Activated CD4-positive, alpha-beta T cell treated with anti-CD3 and anti-CD28 coated beads for 36 hours (primary cell): ENCODE results near the gene IFNA16. TPM values are rescaled to one million over a fixed set of nuclear protein-coding genes. Genes with fewer than 3 reads are reported as not detected.
"Not testable (repeated sequence)": the region's sequence is repeated elsewhere in the genome, so short reads cannot be mapped to it uniquely, and the experiment has no call there.

Source experiments
- ATAC-seq: fragments of 200-7000 bp; cut with Tn5 transposase; one replicate; pipeline ENCODE4 v1.10.0; 2021; ENCODE audit warnings: mild to moderate bottlenecking, moderate library complexity
- CTCF ChIA-PET: fragments of 350-600 bp; sonication (Branson Sonifier 250); formaldehyde crosslinking; loops from one replicate; lab custom pipeline; 2021; ENCODE audit warnings: antibody characterized with exemption; lab: Charles Lee
- POLR2A ChIA-PET: fragments of 350-600 bp; sonication (Branson Sonifier 250); formaldehyde crosslinking; loops from one replicate; lab custom pipeline; 2021; ENCODE audit warnings: antibody characterized with exemption, inconsistent platforms; lab: Charles Lee
- DNase-seq: peaks from one replicate; pipeline ENCODE4 v3.0.0-alpha.2; 2020
- H3K27ac Mint-ChIP-seq: one replicate; pipeline ENCODE4 v1.8.0; 2021; ENCODE audit warnings: mixed read lengths
- H3K27me3 Mint-ChIP-seq: one replicate; pipeline ENCODE4 v1.8.0; 2021; ENCODE audit warnings: mixed read lengths
- H3K36me3 Mint-ChIP-seq: one replicate; pipeline ENCODE4 v1.8.0; 2021; ENCODE audit warnings: low read depth, mixed read lengths
- H3K4me1 Mint-ChIP-seq: one replicate; pipeline ENCODE4 v1.8.0; 2021; ENCODE audit warnings: mixed read lengths
- H3K4me3 Mint-ChIP-seq: one replicate; pipeline ENCODE4 v1.8.0; 2021; ENCODE audit warnings: mild to moderate bottlenecking, moderate library complexity, mixed read lengths
- H3K9me3 Mint-ChIP-seq: one replicate; pipeline ENCODE4 v1.8.0; 2021; ENCODE audit warnings: low read depth, mixed read lengths
- intact Hi-C, 2 experiments: fragments of 100-400 bp; cut with DNase I in 1 of 2; cut with micrococcal nuclease in 1 of 2; formaldehyde crosslinking; loops; one replicate each; pipeline versions ENCODE4 v1.14.2 to v1.15.1; 2022 to 2024; cut with DNase I, micrococcal nuclease
- total RNA-seq, 2 experiments: library from RNA; stranded (reverse); gene quantifications; one replicate each; pipeline ENCODE4 v1.2.3, GENCODE V29; 2021

The IFNA16 gene
- total RNA-seq, 2 experiments from 2014 or later: not detected

DNA sequence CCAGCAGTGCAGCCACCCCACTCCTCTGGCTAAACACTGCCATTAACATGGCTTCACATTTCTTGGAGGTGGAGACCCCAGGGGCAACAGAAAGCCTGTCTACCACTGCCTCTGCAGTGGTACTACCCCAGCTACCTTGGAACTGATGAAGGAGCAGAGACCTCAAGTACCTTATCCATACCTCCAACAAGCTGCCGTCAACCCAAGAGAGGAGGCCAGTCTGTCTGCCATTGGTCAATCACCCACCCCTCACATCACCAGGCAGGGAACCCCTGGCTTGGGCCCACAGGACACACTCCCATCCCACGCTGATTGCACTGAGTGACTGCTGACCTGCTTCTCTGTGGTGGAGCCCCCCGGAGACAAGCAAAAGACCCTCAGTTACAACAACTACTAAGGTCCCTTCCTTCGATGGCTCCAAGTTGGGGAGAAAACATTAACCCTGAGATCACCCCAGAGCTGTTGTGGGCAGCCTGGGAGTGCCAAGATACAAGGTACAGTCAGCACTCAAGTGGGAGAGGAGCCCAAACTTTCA lies 17.1 kb upstream of the IFNA16 start:
- no peak for ATAC-seq
- Mint-ChIP-seq H3K4me1 (peaks cover 10% of the 10 kb centered on the region), H3K27ac (no peak overlapping the region), H3K27me3 (peaks cover 7% of the 10 kb centered on the region), H3K4me3 (no peak overlapping the region), H3K36me3 (no peaks in the 10 kb centered on the region), H3K9me3 (no peaks in the 10 kb centered on the region)
- CTCF ChIA-PET: interaction anchor here (0.6 to 2.1 kb wide), 4 partner anchors 18 to 550 kb away, joined by 3 to 8 read pairs (median 3); no protein-coding TSS in a partner anchor
- intact Hi-C loops: loop anchor here in 1 of 2 experiments (10.0 kb wide), 1 partner anchor 221 kb away; no protein-coding TSS in a partner anchor
- DNase-seq: no peak
- POLR2A ChIA-PET: no interaction called here

DNA sequence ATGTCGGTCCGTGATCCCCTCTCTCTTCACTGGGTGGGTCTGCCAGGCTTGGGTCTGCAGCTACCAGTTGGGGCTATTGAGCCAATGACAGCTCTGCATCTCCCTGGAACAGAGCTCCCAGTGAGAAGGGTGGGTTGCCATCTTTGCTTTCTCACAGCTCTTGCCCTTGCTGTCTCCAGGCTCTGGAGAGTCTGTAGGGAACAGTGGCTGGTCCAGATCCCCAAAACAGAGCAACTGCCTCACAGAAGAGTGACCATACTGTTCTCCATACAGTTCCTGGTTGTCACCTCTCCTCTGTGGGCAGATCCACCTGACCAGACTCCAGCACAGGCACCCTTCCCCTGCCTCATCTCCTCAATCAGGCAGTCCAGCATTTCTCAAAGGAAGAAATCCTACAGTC lies 16.1 kb upstream of the IFNA16 start:
- Mint-ChIP-seq H3K9me3 (no peaks in the 10 kb centered on the region), H3K4me3 (no peak overlapping the region), H3K27me3 (peaks cover 5% of the 10 kb centered on the region), H3K27ac (no peak overlapping the region), H3K36me3 (no peaks in the 10 kb centered on the region), H3K4me1 (peaks cover 10% of the 10 kb centered on the region)
- no peak for ATAC-seq
- ChIA-PET POLR2A (no interaction called here), CTCF (interaction anchor here (0.6 to 1.0 kb wide), 2 partner anchors 19 to 551 kb away, joined by 3 read pairs; no protein-coding TSS in a partner anchor)
- no peak for DNase-seq
- intact Hi-C loops: loop anchor here in 1 of 2 experiments (10.0 kb wide), 1 partner anchor 222 kb away; no protein-coding TSS in a partner anchor

GRCh38 chr9:21228122-21228521 lies 11.0 kb upstream of the IFNA16 start, which contains the start of gene IFNA17:
TSS of gene IFNA17 (minus strand) at chr9:21228222. CDS start at chr9:21228173, 49 bp downstream.
- CTCF ChIA-PET: interaction anchor here (1.0 to 1.2 kb wide), 2 partner anchors 10 to 45 kb away, joined by 4 to 5 read pairs; no protein-coding TSS in a partner anchor

DNA sequence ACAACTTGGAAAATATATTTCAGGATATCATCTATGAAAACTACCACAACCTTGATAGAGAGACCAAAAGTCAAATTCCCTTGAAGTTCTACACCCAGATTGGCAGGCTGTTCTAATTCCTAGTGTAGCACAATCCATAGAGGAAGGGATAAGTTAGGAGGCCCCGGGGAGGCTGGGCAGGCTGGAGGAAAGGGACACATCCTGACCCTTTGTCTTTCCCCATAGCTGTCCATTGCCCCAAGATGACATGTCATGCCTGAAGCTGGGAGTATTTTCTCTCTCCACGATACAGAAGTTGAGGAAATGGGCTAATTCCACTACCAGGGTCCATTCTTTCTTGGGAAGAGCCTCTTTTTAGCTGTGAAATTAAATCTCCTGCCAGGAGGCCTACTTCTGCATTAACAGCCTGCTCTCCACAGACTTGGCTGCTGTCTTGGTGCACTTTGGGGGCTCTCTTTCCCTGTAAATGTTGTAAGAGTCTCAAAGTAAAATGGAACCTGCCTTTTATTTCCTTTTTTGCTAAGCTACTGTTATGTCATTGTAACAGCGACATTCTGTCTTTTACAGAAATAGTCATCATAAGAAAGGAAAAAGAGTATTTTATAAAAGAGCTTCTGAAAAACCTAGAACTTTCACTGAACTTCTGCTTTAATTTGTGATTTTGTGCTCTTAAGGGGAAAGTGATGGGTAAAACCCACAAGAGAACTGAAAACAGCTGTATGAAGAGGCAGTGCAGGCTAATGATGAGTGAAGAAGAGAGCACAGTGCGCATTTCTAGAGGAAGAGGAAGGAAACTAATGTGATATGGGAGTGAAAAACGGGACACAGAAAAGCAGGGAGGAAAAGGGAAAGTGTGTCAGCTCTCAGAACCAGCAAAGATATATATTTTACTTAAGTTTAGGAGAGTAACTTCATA lies 3.4 kb downstream of the IFNA16 start:
- H3K27ac Mint-ChIP-seq, H3K4me3 Mint-ChIP-seq, DNase-seq, H3K4me1 Mint-ChIP-seq, H3K36me3 Mint-ChIP-seq, H3K9me3 Mint-ChIP-seq: not testable (repeated sequence)
- peaks cover 13% of the 10 kb centered on the region for H3K27me3 Mint-ChIP-seq
- CTCF ChIA-PET: interaction anchor here (0.7 to 1.5 kb wide), 10 partner anchors 18 to 499 kb away, joined by 3 to 6 read pairs (median 3); no protein-coding TSS in a partner anchor
- intact Hi-C loops: loop anchor here in 1 of 2 experiments (1.0 kb wide), 1 partner anchor 576 kb away; no protein-coding TSS in a partner anchor
- ATAC-seq: peak; percentile 44
- POLR2A ChIA-PET: interaction anchor here (0.5 kb wide), 1 partner anchor 248 kb away, joined by 3 read pairs; no protein-coding TSS in a partner anchor

More at GRCh38 chr9:21228122-21228521, 11.0 kb upstream of the IFNA16 start, which contains the start of gene IFNA17:
- POLR2A ChIA-PET: no interaction called here
- H3K27ac Mint-ChIP-seq: no peak within 1 kb of the TSS
- peaks cover 5% of the 10 kb centered on the region for H3K27me3 Mint-ChIP-seq
- no peaks in the 10 kb centered on the region for H3K36me3 Mint-ChIP-seq
- ATAC-seq (no peak), DNase-seq (no peak)
- intact Hi-C loops: no loop called here
- no peak within 1 kb of the TSS for H3K4me3 Mint-ChIP-seq
- H3K9me3 Mint-ChIP-seq: no peaks in the 10 kb centered on the region
- H3K4me1 Mint-ChIP-seq: no peaks in the 10 kb centered on the region

DNA sequence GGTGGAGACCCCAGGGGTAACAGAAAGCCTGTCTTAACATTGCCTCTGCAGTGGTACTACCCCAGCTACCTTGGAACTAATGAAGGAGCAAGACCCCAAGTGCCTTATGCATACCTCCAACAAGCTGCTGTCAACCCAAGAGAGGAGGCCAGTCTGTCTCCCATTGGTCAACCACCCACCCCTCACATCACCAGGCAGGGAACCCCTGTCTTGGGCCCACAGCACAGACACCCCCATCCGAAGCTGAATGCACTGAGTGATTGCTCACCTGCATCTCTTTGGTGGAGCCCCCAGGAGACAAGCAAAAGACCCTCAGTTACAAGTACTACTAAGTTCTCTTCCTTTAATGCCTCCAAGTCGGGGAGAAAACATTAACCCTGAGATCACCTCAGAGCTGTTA lies 5.0 kb downstream of the IFNA16 start:
- H3K9me3 Mint-ChIP-seq, ATAC-seq, H3K27ac Mint-ChIP-seq, H3K4me1 Mint-ChIP-seq, H3K36me3 Mint-ChIP-seq, H3K4me3 Mint-ChIP-seq, POLR2A ChIA-PET, DNase-seq, intact Hi-C loops: not testable (repeated sequence)
- CTCF ChIA-PET: interaction anchor here (0.8 kb wide), 1 partner anchor 180 kb away, joined by 3 read pairs; no protein-coding TSS in a partner anchor
- H3K27me3 Mint-ChIP-seq: peaks cover 10% of the 10 kb centered on the region

GRCh38 chr9:21210782-21211181 lies 6.3 kb downstream of the IFNA16 start:
- H3K27me3 Mint-ChIP-seq: peaks cover 15% of the 10 kb centered on the region
- H3K27ac Mint-ChIP-seq, intact Hi-C loops, CTCF ChIA-PET, ATAC-seq, POLR2A ChIA-PET, H3K36me3 Mint-ChIP-seq, DNase-seq, H3K4me1 Mint-ChIP-seq, H3K9me3 Mint-ChIP-seq, H3K4me3 Mint-ChIP-seq: not testable (repeated sequence)

GRCh38 chr9:21210311-21210710 lies 6.8 kb downstream of the IFNA16 start:
- CTCF ChIA-PET: no interaction called here
- POLR2A ChIA-PET: no interaction called here

GRCh38 chr9:21207043-21207442 lies 10.1 kb downstream of the IFNA16 start, which contains the start of gene IFNA10:
TSS of gene IFNA10 (minus strand) at chr9:21207143. CDS start at chr9:21207097, 46 bp downstream.
- H3K27ac Mint-ChIP-seq, H3K4me3 Mint-ChIP-seq, intact Hi-C loops, DNase-seq, H3K4me1 Mint-ChIP-seq, ATAC-seq, POLR2A ChIA-PET, H3K36me3 Mint-ChIP-seq, H3K9me3 Mint-ChIP-seq: not testable (repeated sequence)
- CTCF ChIA-PET: interaction anchor here (0.8 kb wide), 1 partner anchor 119 kb away, joined by 3 read pairs; no protein-coding TSS in a partner anchor
- H3K27me3 Mint-ChIP-seq: peaks cover 19% of the 10 kb centered on the region

More at GRCh38 chr9:21210311-21210710, 6.8 kb downstream of the IFNA16 start:
- Mint-ChIP-seq H3K36me3 (no peaks in the 10 kb centered on the region), H3K27me3 (peaks cover 14% of the 10 kb centered on the region), H3K4me1 (peaks cover 8% of the 10 kb centered on the region), H3K9me3 (no peaks in the 10 kb centered on the region), H3K27ac (no peak overlapping the region), H3K4me3 (no peak overlapping the region)
- DNase-seq (no peak), ATAC-seq (no peak)
- intact Hi-C loops: no loop called here

- Mint-ChIP-seq H3K36me3 (no peaks in the 10 kb centered on the region), H3K27ac (no peak overlapping the region), H3K4me1 (peaks cover 13% of the 10 kb centered on the region), H3K9me3 (peaks cover 3% of the 10 kb centered on the region), H3K27me3 (peaks cover 28% of the 10 kb centered on the region), H3K4me3 (no peak overlapping the region)
- no peak for DNase-seq
- peak; percentile 68 for ATAC-seq
- POLR2A ChIA-PET: no interaction called here
- CTCF ChIA-PET: interaction anchor here (0.6 to 1.3 kb wide), 2 partner anchors 11 to 195 kb away, joined by 3 read pairs; no protein-coding TSS in a partner anchor
- intact Hi-C loops: no loop called here
Measured at GRCh38 chr9:21205204-21205603, 11.9 kb downstream of the IFNA16 start.

DNA sequence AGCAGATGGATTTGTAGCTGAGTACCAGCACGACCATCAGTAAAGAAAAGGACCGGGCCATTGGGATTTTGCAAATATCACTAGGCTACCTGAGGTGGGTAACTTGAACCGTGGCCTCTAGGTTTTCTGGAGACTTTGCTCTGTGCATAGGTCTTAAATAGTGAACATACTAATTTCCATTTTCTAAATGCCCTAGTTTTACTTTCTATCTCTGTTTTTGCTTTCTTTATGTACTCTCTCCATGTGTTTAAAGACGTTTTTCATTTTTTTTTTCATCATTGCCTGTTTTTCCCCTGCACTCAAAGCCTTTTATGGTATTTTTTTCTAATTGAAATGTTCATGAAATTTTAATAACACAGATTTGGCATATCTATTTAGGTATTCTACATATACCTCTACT lies 15.0 kb downstream of the IFNA16 start, which contains the start of gene IFNA7:
Gene IFNA7 (minus strand): TSS at position 101 of the 400 bp plus-strand sequence. CDS start 40 bp downstream, at position 61.
- H3K9me3 Mint-ChIP-seq, POLR2A ChIA-PET, intact Hi-C loops, H3K36me3 Mint-ChIP-seq, H3K4me3 Mint-ChIP-seq, H3K27ac Mint-ChIP-seq, ATAC-seq, DNase-seq: not testable (repeated sequence)
- H3K27me3 Mint-ChIP-seq: peaks cover 34% of the 10 kb centered on the region
- peaks cover 13% of the 10 kb centered on the region for H3K4me1 Mint-ChIP-seq
- CTCF ChIA-PET: interaction anchor here (0.6 kb wide), 1 partner anchor 108 kb away, joined by 3 read pairs; no protein-coding TSS in a partner anchor
